Mucosa of stomach (tissue), 1 donor: ENCODE data around the gene ITSN1.

ENCODE experiments used
- H3K27me3 ChIP-seq: one replicate; pipeline ENCODE4 v1.7.0; 2013; ENCODE audit warnings: mild to moderate bottlenecking, low read length; ENCODE audit not compliant: control insufficient read depth, insufficient read depth
- H3K36me3 ChIP-seq: one replicate; pipeline ENCODE4 v1.7.0; 2013; ENCODE audit warnings: low read length; ENCODE audit not compliant: control insufficient read depth, insufficient read depth
- H3K4me1 ChIP-seq: one replicate; pipeline ENCODE4 v1.7.0; 2013; ENCODE audit warnings: mild to moderate bottlenecking, low read length; ENCODE audit not compliant: control insufficient read depth, insufficient read depth
- H3K4me3 ChIP-seq: one replicate; pipeline ENCODE4 v1.7.0; 2013; ENCODE audit warnings: low read length
- H3K9ac ChIP-seq: one replicate; pipeline ENCODE4 v1.7.0; 2013; ENCODE audit warnings: mild to moderate bottlenecking, low read length, moderate library complexity
- H3K9me3 ChIP-seq: one replicate; pipeline ENCODE4 v1.7.0; 2013; ENCODE audit warnings: mild to moderate bottlenecking, low read length, moderate library complexity; ENCODE audit not compliant: control insufficient read depth
- donor health status: Pancreatic carcinoma.

ITSN1 gene

DNA sequence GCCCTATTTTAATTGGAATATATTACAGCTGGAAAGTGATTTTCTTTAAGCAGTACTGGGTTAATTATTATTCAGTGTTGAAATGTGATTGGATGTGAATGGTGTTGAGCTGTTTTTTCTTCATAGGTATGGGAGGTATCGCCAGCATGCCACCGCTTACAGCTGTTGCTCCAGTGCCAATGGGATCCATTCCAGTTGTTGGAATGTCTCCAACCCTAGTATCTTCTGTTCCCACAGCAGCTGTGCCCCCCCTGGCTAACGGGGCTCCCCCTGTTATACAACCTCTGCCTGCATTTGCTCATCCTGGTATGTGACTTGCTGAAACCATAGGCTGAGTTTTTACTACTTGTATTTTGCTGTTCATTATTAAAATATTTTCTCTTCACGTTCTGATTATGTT lies 107.7 kb downstream of the ITSN1 start:
- Histone ChIP-seq H3K36me3 (no peaks in the 10 kb centered on the region), H3K9me3 (no peaks in the 10 kb centered on the region), H3K4me3 (no peak overlapping the region), H3K9ac (no peak overlapping the region), H3K4me1 (no peaks in the 10 kb centered on the region), H3K27me3 (no peaks in the 10 kb centered on the region)

DNA sequence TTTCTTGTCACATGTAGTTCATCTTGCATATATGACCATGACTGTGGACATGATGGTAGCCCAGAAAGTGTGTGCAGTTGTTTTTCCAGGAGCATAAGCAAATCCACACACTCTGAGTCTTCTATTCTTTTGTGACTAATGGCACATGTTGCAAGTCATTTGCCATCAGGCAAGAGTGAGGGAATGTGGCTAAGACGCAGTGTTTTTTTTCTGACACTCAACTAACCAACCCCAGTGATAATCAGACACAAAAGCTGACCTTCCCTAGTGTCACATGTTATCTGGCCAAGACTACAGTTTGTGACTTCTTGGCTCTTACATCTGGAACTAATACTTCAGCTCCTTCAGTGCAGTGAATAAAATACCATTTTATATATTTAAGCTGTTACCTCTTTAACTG lies 108.8 kb downstream of the ITSN1 start:
- Histone ChIP-seq H3K4me3 (no peak overlapping the region), H3K4me1 (peaks cover 6% of the 10 kb centered on the region), H3K9ac (no peak overlapping the region), H3K27me3 (no peaks in the 10 kb centered on the region), H3K36me3 (no peaks in the 10 kb centered on the region), H3K9me3 (no peaks in the 10 kb centered on the region)

DNA sequence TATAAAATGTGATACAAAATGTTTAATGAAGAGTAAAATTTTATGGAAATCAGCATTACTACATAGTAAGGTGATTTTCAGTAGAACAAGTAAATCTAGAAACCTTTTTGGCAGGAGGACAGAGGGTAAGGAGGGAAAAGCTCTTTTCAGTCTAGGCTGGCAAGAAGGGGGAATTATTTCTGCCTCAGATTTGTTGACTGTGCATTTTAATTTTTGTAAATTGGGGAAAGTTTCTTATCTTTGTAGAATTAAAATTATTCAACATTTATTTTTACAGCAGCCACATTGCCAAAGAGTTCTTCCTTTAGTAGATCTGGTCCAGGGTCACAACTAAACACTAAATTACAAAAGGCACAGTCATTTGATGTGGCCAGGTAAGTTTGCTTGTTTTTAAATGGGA lies 109.2 kb downstream of the ITSN1 start:
- H3K9me3 ChIP-seq = no peaks in the 10 kb centered on the region
- H3K9ac ChIP-seq = no peak overlapping the region
- peaks cover 6% of the 10 kb centered on the region for H3K4me1 ChIP-seq
- no peak overlapping the region for H3K4me3 ChIP-seq
- no peaks in the 10 kb centered on the region for H3K27me3 ChIP-seq
- no peaks in the 10 kb centered on the region for H3K36me3 ChIP-seq

DNA sequence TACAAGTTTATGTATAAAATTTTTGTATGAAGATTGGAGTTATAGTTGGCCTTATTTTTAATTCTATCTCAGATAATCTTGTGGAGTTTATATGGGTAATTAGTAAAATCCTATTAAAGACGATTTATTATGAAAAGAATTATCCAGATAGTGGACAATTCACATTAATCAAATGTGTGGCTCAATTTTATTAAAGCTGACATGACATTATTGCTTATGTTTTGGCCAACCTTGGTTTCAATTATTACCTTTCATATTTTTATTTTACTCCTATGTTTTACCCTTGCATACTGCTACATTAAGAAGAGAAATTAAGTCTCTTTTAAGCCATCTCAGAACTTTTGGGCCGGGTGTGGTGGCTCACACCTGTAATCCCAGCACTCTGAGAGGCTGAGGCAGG lies 110.0 kb downstream of the ITSN1 start:
- Histone ChIP-seq H3K4me3 (no peak overlapping the region), H3K9me3 (no peaks in the 10 kb centered on the region), H3K4me1 (peaks cover 6% of the 10 kb centered on the region), H3K36me3 (no peaks in the 10 kb centered on the region), H3K27me3 (no peaks in the 10 kb centered on the region), H3K9ac (no peak overlapping the region)

DNA sequence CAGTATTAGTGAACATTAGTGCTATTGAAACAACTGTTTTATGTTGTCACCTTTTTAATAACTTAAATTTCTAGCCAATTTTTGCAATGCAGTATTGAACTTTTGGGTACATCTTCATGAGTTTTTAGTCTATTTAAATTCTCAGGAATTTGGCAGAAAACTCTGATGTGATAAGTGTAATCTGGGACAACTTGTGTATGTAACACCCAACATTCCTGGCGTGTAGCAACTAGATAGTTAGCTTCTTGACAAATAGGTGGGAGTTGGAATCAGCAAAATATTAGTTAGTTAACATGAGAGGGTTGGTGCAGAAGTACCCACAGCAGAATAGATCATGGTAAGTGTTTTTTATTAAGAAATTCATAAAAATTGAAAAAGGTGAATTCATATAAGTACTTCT lies 111.6 kb downstream of the ITSN1 start:
- Histone ChIP-seq H3K9me3 (no peaks in the 10 kb centered on the region), H3K36me3 (no peaks in the 10 kb centered on the region), H3K4me1 (peaks cover 6% of the 10 kb centered on the region), H3K4me3 (no peak overlapping the region), H3K9ac (no peak overlapping the region), H3K27me3 (no peaks in the 10 kb centered on the region)

DNA sequence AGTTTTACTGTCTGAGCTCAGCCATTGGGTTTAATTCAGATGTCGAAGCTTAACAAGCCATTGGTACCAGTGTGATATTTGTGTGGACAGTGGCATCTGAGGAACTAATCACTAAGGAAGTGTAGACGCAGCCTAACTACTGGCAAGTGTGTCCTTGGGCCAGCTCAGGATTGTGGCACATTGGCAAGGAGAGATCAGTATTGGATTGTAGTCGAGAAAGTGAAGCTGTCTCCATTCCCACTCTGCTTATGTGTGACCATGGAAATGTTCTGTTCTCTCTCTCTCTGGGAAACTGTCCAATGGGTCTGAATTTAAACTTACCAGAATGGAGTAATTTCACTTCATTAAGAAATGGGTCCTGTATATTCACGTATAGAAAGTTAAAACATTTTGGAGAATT lies 112.2 kb downstream of the ITSN1 start:
- no peaks in the 10 kb centered on the region for H3K9me3 ChIP-seq
- no peak overlapping the region for H3K4me3 ChIP-seq
- H3K9ac ChIP-seq = no peak overlapping the region
- H3K27me3 ChIP-seq = no peaks in the 10 kb centered on the region
- H3K4me1 ChIP-seq = peaks cover 6% of the 10 kb centered on the region
- H3K36me3 ChIP-seq = no peaks in the 10 kb centered on the region

DNA sequence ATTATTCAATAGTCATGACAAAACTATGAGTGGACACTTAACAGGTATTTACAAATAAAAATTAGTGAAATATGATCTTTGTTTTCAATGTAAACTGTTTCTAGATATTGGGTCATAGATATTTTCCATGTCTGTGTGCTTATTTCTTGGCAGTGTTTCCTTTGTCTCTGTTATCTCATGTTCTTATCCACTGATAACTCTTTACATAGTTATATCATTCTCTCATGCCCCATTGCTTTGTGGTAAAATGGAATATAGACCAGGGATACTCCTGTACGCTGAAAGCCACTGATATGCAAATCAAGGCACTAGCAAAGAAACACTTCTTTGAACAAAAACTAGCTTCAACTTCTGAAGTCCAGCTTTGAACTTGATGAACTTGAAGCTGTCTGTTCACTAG lies 113.1 kb downstream of the ITSN1 start:
- Histone ChIP-seq H3K4me3 (no peak overlapping the region), H3K4me1 (peaks cover 6% of the 10 kb centered on the region), H3K36me3 (no peaks in the 10 kb centered on the region), H3K9me3 (no peaks in the 10 kb centered on the region), H3K9ac (no peak overlapping the region), H3K27me3 (no peaks in the 10 kb centered on the region)

DNA sequence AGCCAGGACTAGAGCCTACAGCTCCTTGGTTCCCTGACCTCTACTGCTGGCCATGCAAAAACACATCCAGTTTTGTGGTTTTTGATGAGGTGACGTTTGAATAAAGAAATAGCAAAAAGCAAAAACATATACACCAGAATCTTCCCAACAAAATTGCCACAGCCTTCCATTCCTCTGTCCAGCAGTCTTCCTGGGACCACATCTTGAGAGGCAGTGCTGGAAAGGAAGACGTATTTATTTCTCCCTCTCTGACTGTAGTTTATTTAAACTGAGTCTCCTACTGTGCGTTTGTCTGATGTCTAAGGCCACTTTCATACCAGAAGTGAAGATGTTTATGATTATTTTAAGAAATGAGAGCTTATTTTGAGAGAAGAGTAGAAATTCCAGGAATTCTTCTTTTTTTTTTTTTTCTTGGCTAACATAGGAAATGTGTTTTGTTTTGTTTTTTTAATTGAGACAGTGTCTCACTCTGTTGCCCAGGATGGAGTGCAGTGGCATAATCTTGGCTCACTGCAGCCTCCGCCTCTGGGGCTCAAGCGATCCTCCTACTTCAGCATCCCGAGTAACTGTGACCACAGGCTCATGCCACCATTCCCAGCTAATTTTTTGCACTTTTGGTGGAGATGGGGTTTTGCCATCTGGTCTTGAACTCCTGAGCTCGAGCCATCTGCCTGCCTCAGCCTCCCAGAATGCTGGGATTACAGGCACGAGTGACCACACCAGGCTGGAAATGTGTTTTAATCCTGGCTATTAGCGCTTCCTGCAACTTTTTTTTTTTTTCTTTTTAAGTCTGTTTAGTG lies 118.5 kb downstream of the ITSN1 start:
- Histone ChIP-seq H3K4me1 (peaks cover 10% of the 10 kb centered on the region), H3K27me3 (no peaks in the 10 kb centered on the region), H3K36me3 (no peaks in the 10 kb centered on the region), H3K9me3 (no peaks in the 10 kb centered on the region), H3K9ac (no peak overlapping the region), H3K4me3 (no peak overlapping the region)

DNA sequence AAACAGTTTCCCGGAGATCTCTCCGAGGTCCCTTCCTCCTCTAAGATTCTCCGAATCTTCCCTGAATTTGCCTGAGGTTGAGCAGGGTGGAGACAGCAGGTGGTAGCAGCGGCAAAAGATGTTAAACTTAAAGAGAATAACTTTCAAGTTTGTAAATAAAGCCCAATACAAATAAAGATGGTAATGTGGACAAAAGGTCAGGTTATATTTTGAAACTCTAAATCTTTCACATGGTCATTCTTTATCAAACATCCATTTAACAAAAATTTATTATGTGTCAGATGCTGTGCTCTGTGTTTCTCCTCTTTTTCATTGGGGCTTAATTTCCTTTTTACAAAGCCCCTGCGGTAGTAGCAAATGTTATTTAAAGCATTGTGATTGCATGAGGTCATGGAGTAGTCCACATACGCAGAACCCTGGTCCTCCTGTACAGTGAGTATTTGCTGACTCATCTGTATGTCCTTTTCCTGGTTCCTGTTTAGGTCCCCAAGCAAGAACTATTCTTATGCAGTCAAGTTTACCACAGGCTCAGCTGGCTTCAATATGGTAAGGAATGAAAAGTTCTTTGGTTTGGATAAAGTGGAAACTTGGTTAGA lies 119.2 kb downstream of the ITSN1 start:
- H3K36me3 ChIP-seq = no peaks in the 10 kb centered on the region
- H3K9ac ChIP-seq = no peak overlapping the region
- no peaks in the 10 kb centered on the region for H3K9me3 ChIP-seq
- no peaks in the 10 kb centered on the region for H3K27me3 ChIP-seq
- peaks cover 10% of the 10 kb centered on the region for H3K4me1 ChIP-seq
- H3K4me3 ChIP-seq = no peak overlapping the region

DNA sequence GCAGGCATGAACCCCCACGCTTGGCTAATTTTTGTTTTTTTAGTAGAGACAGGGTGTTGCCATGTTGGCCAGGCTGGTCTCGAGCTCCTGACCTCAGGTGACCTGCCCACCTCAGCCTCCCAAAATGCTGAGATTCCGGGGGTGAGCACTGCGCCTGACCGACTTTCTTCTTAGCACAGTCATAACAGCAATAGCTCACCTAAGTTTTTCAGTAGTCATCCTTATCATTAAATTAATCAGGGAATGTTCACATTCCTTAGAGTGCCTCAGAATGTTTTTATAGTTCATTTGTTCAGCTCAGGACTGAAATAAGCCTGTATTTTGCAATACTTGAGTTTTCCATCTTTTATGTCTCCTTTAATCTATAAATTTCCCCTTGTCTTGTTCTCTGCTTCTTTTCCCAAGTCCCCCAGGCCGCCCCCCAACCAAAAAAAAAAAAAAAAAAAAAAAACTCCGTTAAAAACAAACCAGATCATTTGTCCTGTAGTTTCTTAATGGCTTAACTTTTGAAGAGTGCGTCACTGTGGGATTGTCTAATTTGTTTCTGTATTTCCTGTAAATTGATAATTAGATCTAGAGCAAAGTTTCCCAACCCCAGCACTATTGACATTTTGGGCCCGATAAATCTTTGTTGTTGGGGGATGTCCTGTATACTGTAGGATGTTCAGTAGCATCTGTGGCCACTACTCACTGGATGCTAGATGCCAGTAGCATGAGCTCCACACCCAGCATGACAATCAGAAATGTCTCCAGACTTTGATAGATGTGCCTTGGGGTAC lies 120.7 kb downstream of the ITSN1 start:
- no peaks in the 10 kb centered on the region for H3K36me3 ChIP-seq

DNA sequence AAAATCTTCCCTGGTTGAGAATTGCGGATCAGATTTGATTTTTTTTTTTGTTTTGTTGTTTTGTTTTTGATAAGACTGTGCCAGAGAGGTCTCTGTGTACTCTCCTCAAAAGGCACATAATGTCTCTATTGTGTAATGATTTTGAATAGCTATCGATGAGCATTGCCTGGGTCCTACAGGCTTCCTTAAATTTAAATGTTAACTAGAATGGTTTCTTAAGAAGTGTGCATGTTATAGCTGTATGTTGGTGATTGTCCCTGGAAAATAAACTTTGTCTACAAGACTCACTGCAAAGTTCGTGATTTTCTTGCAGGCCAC lies 121.2 kb downstream of the ITSN1 start:
- Histone ChIP-seq H3K4me3 (no peak overlapping the region), H3K9me3 (no peaks in the 10 kb centered on the region), H3K4me1 (peaks cover 10% of the 10 kb centered on the region), H3K9ac (no peak overlapping the region), H3K27me3 (no peaks in the 10 kb centered on the region), H3K36me3 (no peaks in the 10 kb centered on the region)

More for the DNA sequence above, 120.7 kb downstream of the ITSN1 start:
- peaks cover 10% of the 10 kb centered on the region for H3K4me1 ChIP-seq
- H3K9me3 ChIP-seq = no peaks in the 10 kb centered on the region
- H3K4me3 ChIP-seq = no peak overlapping the region
- H3K27me3 ChIP-seq = no peaks in the 10 kb centered on the region
- H3K9ac ChIP-seq = no peak overlapping the region

DNA sequence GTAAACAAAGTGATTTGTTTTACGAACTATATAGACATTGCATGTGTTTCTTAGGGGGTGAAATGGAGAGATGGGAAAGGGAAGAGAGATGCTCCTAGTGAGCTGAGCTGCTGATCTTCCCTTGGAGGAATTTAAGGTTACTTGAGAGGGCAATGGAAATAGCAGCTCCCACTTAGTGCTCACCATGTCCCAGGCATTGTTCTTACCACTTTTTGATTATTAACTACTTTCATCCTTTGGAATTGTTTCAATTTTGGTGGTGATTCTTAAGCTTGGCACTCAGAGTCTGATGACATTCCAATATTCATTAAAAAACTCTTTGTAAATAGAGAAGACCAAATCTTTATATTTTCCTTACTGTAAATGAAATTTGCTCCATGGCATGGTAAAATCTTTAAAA lies 124.9 kb downstream of the ITSN1 start:
- no peak overlapping the region for H3K4me3 ChIP-seq
- H3K9ac ChIP-seq = no peak overlapping the region
- no peaks in the 10 kb centered on the region for H3K9me3 ChIP-seq
- peaks cover 5% of the 10 kb centered on the region for H3K4me1 ChIP-seq
- H3K36me3 ChIP-seq = no peaks in the 10 kb centered on the region
- no peaks in the 10 kb centered on the region for H3K27me3 ChIP-seq
